Stimulated activated CD4-positive, alpha-beta T cell treated with anti-CD3 and anti-CD28 coated beads, Interleukin-4, amount 100 ng/mL, for 24 hours (primary cell): ENCODE measurements around the gene PRKAR2B.
"Not testable (repeated sequence)": the region's sequence is repeated elsewhere in the genome, so short reads cannot be mapped to it uniquely, and the experiment has no call there.

Experiments used
- DNase-seq: peaks from one replicate; pipeline ENCODE4 v3.0.0-alpha.2; 2020

PRKAR2B gene

GRCh38 chr7:107128217-107128616 is 83.7 kb downstream of the PRKAR2B start:
- no peak for DNase-seq

GRCh38 chr7:107128748-107129147 is 84.2 kb downstream of the PRKAR2B start:
- no peak for DNase-seq

GRCh38 chr7:107130487-107131220 is 86.1 kb downstream of the PRKAR2B start:
- no peak for DNase-seq

- no peak for DNase-seq
These were observed 88.9 kb downstream of the PRKAR2B start for GRCh38 chr7:107133396-107133795.

GRCh38 chr7:107138696-107139420 is 94.4 kb downstream of the PRKAR2B start:
- DNase-seq = no peak

- not testable (repeated sequence) for DNase-seq
These were observed 99.4 kb downstream of the PRKAR2B start for GRCh38 chr7:107143875-107144274.

- DNase-seq = no peak
These were observed 100.7 kb downstream of the PRKAR2B start for GRCh38 chr7:107145067-107145838.

- peak; percentile 45 for DNase-seq
These were observed 103.2 kb downstream of the PRKAR2B start for GRCh38 chr7:107147464-107148393.

GRCh38 chr7:107148721-107149120 is 104.2 kb downstream of the PRKAR2B start:
- DNase-seq = no peak

GRCh38 chr7:107149863-107150262 is 105.4 kb downstream of the PRKAR2B start:
- no peak for DNase-seq

- DNase-seq = peak; percentile 84
These were observed 106.0 kb downstream of the PRKAR2B start for GRCh38 chr7:107150375-107151073.

- no peak for DNase-seq
These were observed 107.0 kb downstream of the PRKAR2B start for GRCh38 chr7:107151538-107151937.

GRCh38 chr7:107152011-107152410 is 107.5 kb downstream of the PRKAR2B start:
- no peak for DNase-seq

GRCh38 chr7:107154826-107155225 is 110.3 kb downstream of the PRKAR2B start:
- no peak for DNase-seq

- DNase-seq = not testable (repeated sequence)
These were observed 111.2 kb downstream of the PRKAR2B start for GRCh38 chr7:107155726-107156125.

GRCh38 chr7:107157091-107157490 is 112.6 kb downstream of the PRKAR2B start:
- no peak for DNase-seq

- no peak for DNase-seq
These were observed 113.5 kb downstream of the PRKAR2B start for GRCh38 chr7:107158028-107158427.

GRCh38 chr7:107160389-107160788 is 115.9 kb downstream of the PRKAR2B start:
- DNase-seq = no peak

- DNase-seq = no peak
These were observed 116.9 kb downstream of the PRKAR2B start for GRCh38 chr7:107161415-107161814.

GRCh38 chr7:107162475-107162874 is 118.0 kb downstream of the PRKAR2B start:
- no peak for DNase-seq

- DNase-seq = no peak
These were observed 119.6 kb downstream of the PRKAR2B start for GRCh38 chr7:107164092-107164491.

GRCh38 chr7:107165341-107165740 is 120.8 kb downstream of the PRKAR2B start:
- DNase-seq = no peak
